B cell (primary cell): ENCODE data around the gene MTHFD2L.

ENCODE experiments used
- EZH2 ChIP-seq: IDR thresholded peaks from 2 replicates; pipeline ENCODE4 v1.6.1; 2012; ENCODE audit warnings: borderline replicate concordance, low read depth, mild to moderate bottlenecking, moderate library complexity, low read length; ENCODE audit not compliant: insufficient read depth, poor library complexity, severe bottlenecking
- TF ChIP-seq, protein P1 (sequence below): fragments of 200-600 bp; IDR thresholded peaks from one replicate; pipeline ENCODE4 v1.8.0; 2022; ENCODE audit warnings: antibody characterized with exemption, mild to moderate bottlenecking

- TF ChIP-seq, protein P1, sequence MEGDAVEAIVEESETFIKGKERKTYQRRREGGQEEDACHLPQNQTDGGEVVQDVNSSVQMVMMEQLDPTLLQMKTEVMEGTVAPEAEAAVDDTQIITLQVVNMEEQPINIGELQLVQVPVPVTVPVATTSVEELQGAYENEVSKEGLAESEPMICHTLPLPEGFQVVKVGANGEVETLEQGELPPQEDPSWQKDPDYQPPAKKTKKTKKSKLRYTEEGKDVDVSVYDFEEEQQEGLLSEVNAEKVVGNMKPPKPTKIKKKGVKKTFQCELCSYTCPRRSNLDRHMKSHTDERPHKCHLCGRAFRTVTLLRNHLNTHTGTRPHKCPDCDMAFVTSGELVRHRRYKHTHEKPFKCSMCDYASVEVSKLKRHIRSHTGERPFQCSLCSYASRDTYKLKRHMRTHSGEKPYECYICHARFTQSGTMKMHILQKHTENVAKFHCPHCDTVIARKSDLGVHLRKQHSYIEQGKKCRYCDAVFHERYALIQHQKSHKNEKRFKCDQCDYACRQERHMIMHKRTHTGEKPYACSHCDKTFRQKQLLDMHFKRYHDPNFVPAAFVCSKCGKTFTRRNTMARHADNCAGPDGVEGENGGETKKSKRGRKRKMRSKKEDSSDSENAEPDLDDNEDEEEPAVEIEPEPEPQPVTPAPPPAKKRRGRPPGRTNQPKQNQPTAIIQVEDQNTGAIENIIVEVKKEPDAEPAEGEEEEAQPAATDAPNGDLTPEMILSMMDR = no peak
- TF ChIP-seq EZH2 = no peak
Measured at GRCh38 chr4:74235135-74235534, 77.2 kb downstream of the MTHFD2L start.
